NCI-H524 (cell line): ENCODE data around the gene TGFBR3L.
"Not testable (repeated sequence)": the region's sequence is repeated elsewhere in the genome, so short reads cannot be mapped to it uniquely, and the experiment has no call there.

Experiments
- DNase-seq, 2 experiments: peaks; one replicate each; lab custom pipeline; 2025; lab: John Stamatoyannopoulos, UW

The TGFBR3L gene

GRCh38 chr19:7917267-7918061, 2.8 kb downstream of the TGFBR3L start:
- DNase-seq, result peak; percentile 37 to 67

GRCh38 chr19:7918062-7918614, 3.5 kb downstream of the TGFBR3L start:
- DNase-seq, result not testable (repeated sequence)

GRCh38 chr19:7918615-7919421, 4.2 kb downstream of the TGFBR3L start:
- peak in 1 of 2 experiments; percentile 28 for DNase-seq

- DNase-seq, result peak; percentile 89 to 95
Measured at GRCh38 chr19:7919610-7920518, 5.2 kb downstream of the TGFBR3L start, which contains the start of gene SNAPC2. Gene SNAPC2, plus strand, starts transcription at chr19:7920338. Its CDS starts 29 bp downstream, at chr19:7920367.

GRCh38 chr19:7920519-7921301, 6.1 kb downstream of the TGFBR3L start:
- peak; percentile 92 to 97 for DNase-seq

- DNase-seq, result no peak
Measured at GRCh38 chr19:7921302-7921966, 6.8 kb downstream of the TGFBR3L start.

- DNase-seq, result no peak
Measured at GRCh38 chr19:7921967-7922835, 7.6 kb downstream of the TGFBR3L start.

- no peak for DNase-seq
Measured at GRCh38 chr19:7922836-7923195, 8.2 kb downstream of the TGFBR3L start.

- no peak for DNase-seq
Measured at GRCh38 chr19:7923295-7924191, 8.9 kb downstream of the TGFBR3L start.

GRCh38 chr19:7924241-7924640, 9.6 kb downstream of the TGFBR3L start:
- no peak for DNase-seq

GRCh38 chr19:7924651-7925170, 10.1 kb downstream of the TGFBR3L start:
- DNase-seq, result peak in 1 of 2 experiments; percentile 20

- DNase-seq, result peak; percentile 59 to 83
Measured at GRCh38 chr19:7925171-7925851, 10.7 kb downstream of the TGFBR3L start.

GRCh38 chr19:7926021-7926726, 11.5 kb downstream of the TGFBR3L start, which contains the start of gene CTXN1:
Gene CTXN1, minus strand, starts transcription at chr19:7926135. Its CDS starts 597 bp downstream, at chr19:7925538.
- DNase-seq, result peak; percentile 50 to 73

- DNase-seq, result peak in 1 of 2 experiments; percentile 38
Measured at GRCh38 chr19:7926727-7927604, 12.3 kb downstream of the TGFBR3L start.

- no peak for DNase-seq
Measured at GRCh38 chr19:7927605-7928333, 13.1 kb downstream of the TGFBR3L start.
